ENCODE results near the gene BPIFB1. TPM values are rescaled to one million over a fixed set of nuclear protein-coding genes. Genes with fewer than 3 reads are reported as not detected.

BPIFB1 gene
- total and polyA plus RNA-seq, 2 experiments from 2014 or later: 0.10 to 0.85 TPM

- Histone ChIP-seq H3K4me1 (ENCODE audit: insufficient read depth) (no peaks in the 10 kb centered on the region), H2AFZ (no peak overlapping the region), H3K9me3 (ENCODE audit: low read depth) (no peaks in the 10 kb centered on the region), H3K79me2 (no peaks in the 10 kb centered on the region), H3K4me3 (no peak overlapping the region), H3K9me2 (replicated peaks; ENCODE audit: insufficient read depth) (no peaks in the 10 kb centered on the region), H3K27me3 (no peaks in the 10 kb centered on the region), H3K27ac (no peak overlapping the region), H4K20me1 (ENCODE audit: insufficient read depth, poor library complexity, severe bottlenecking) (no peaks in the 10 kb centered on the region), H3K36me3 (replicated peaks; ENCODE audit: insufficient read depth, low read depth) (no peaks in the 10 kb centered on the region), H3K4me2 (no peak overlapping the region)
- 79% methylated on average over 6 of the region's 6 CpGs for WGBS (ENCODE audit: low lambda C conversion rate, missing lambda C conversion rate)
- TF ChIP-seq EZH2 (IDR thresholded peaks at IDR 0.05; ENCODE audit: borderline replicate concordance) (no peak), EZH2phosphoT487 (IDR thresholded peaks at IDR 0.05; ENCODE audit: low read depth, severe bottlenecking, unreplicated experiment) (no peak), CTCF (IDR thresholded peaks at IDR 0.05; ENCODE audit: poor library complexity) (no peak)
- DNase-seq (ENCODE audit: low spot score): no peak
Measured at GRCh38 chr20:33310327-33310899, 27.4 kb downstream of the BPIFB1 start.

- WGBS (ENCODE audit: low lambda C conversion rate, missing lambda C conversion rate): 88% methylated on average over 8 of the region's 8 CpGs
- H2AFZ ChIP-seq: no peak overlapping the region
- no peaks in the 10 kb centered on the region for H3K27me3 ChIP-seq
- no peak overlapping the region for H3K4me3 ChIP-seq
- no peak for DNase-seq (ENCODE audit: low spot score)
- H3K4me2 ChIP-seq: no peak overlapping the region
- no peaks in the 10 kb centered on the region for H3K9me2 ChIP-seq (replicated peaks; ENCODE audit: insufficient read depth)
- no peak overlapping the region for H3K27ac ChIP-seq
- no peaks in the 10 kb centered on the region for H3K4me1 ChIP-seq (ENCODE audit: insufficient read depth)
- H3K36me3 ChIP-seq (replicated peaks; ENCODE audit: insufficient read depth, low read depth): no peaks in the 10 kb centered on the region
- no peak for TF ChIP-seq CTCF (IDR thresholded peaks at IDR 0.05; ENCODE audit: poor library complexity)
- H4K20me1 ChIP-seq (ENCODE audit: insufficient read depth, poor library complexity, severe bottlenecking): no peaks in the 10 kb centered on the region
- H3K79me2 ChIP-seq: no peaks in the 10 kb centered on the region
- H3K9me3 ChIP-seq (ENCODE audit: low read depth): no peaks in the 10 kb centered on the region
Measured at GRCh38 chr20:33311011-33311410, 28.0 kb downstream of the BPIFB1 start.

DNA sequence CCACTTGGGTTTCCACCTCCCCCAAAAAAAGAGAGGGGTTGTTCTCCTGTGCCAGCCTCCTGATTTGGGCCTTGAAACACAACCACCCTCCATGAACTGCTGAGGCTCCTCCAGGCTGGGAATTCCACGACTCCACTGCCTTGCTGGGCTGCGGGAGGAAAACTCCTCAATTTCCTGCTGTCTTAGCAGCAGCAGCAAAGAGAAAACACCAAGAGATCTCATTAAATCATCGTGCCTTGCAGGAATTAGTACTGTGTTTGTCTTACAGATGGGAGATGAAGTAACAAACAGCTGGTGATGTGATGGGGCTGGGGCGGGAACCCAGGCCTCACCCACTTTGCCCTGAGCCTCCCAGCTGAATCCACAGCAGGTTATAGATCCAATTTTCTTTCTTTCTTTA is 29.0 kb downstream of the BPIFB1 start:
- Histone ChIP-seq H3K27ac (no peak overlapping the region), H3K79me2 (no peaks in the 10 kb centered on the region), H3K9me3 (ENCODE audit: low read depth) (no peaks in the 10 kb centered on the region), H2AFZ (no peak overlapping the region), H3K36me3 (replicated peaks; ENCODE audit: insufficient read depth, low read depth) (no peaks in the 10 kb centered on the region), H3K9me2 (replicated peaks; ENCODE audit: insufficient read depth) (no peaks in the 10 kb centered on the region), H3K4me2 (no peak overlapping the region), H3K4me1 (ENCODE audit: insufficient read depth) (no peaks in the 10 kb centered on the region), H3K4me3 (no peak overlapping the region), H3K27me3 (no peaks in the 10 kb centered on the region), H4K20me1 (ENCODE audit: insufficient read depth, poor library complexity, severe bottlenecking) (no peaks in the 10 kb centered on the region)
- no peak for DNase-seq (ENCODE audit: low spot score)
- WGBS (ENCODE audit: low lambda C conversion rate, missing lambda C conversion rate): 74% methylated on average over 4 of the region's 4 CpGs
- TF ChIP-seq EZH2phosphoT487 (IDR thresholded peaks at IDR 0.05; ENCODE audit: low read depth, severe bottlenecking, unreplicated experiment) (no peak), CTCF (IDR thresholded peaks at IDR 0.05; ENCODE audit: poor library complexity) (no peak), EZH2 (IDR thresholded peaks at IDR 0.05; ENCODE audit: borderline replicate concordance) (no peak)

DNA sequence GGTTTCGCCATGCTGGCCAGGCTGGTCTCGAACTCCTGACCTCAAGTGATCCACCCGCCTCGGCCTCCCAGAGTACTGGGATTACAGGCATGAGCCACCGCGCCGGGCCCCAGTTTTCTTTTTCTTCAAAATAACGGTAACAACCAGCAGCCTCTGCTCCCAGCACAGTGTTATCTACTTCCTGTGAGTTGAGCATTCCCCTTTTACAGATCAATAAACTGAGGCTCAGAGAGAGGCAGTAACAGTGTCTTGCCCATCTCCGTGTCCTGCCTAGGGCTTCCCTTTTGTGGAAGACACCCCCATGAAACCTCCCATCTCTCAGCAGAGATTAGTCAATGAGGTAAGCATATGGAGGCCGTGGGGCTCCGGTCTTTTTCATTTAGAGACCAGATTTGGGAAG is 29.6 kb downstream of the BPIFB1 start:
- H3K36me3 ChIP-seq (replicated peaks; ENCODE audit: insufficient read depth, low read depth): no peaks in the 10 kb centered on the region
- 93% methylated on average over 11 of the region's 11 CpGs for whole genome bisulfite sequencing (ENCODE audit: low lambda C conversion rate, missing lambda C conversion rate)
- H4K20me1 ChIP-seq (ENCODE audit: insufficient read depth, poor library complexity, severe bottlenecking): no peaks in the 10 kb centered on the region
- H3K79me2 ChIP-seq: no peaks in the 10 kb centered on the region
- no peak overlapping the region for H3K4me2 ChIP-seq
- no peak for DNase-seq (ENCODE audit: low spot score)
- H3K4me1 ChIP-seq (ENCODE audit: insufficient read depth): no peaks in the 10 kb centered on the region
- H3K9me2 ChIP-seq (replicated peaks; ENCODE audit: insufficient read depth): no peaks in the 10 kb centered on the region
- H3K27me3 ChIP-seq: peaks cover 3% of the 10 kb centered on the region
- no peak overlapping the region for H3K27ac ChIP-seq
- no peak overlapping the region for H2AFZ ChIP-seq
- no peak for TF ChIP-seq EZH2phosphoT487 (IDR thresholded peaks at IDR 0.05; ENCODE audit: low read depth, severe bottlenecking, unreplicated experiment)
- no peak for TF ChIP-seq CTCF (IDR thresholded peaks at IDR 0.05; ENCODE audit: poor library complexity)
- no peak for TF ChIP-seq EZH2 (IDR thresholded peaks at IDR 0.05; ENCODE audit: borderline replicate concordance)
- H3K4me3 ChIP-seq: no peak overlapping the region
- no peaks in the 10 kb centered on the region for H3K9me3 ChIP-seq (ENCODE audit: low read depth)
